NCI-H510A treated with DMSO at 0.1 percent for 48 hours (cell line): Measurements from ENCODE around the gene OR8B12.

Source experiments
- DNase-seq: peaks from one replicate; lab custom pipeline; 2025; lab: John Stamatoyannopoulos, UW

OR8B12 gene, protein sequence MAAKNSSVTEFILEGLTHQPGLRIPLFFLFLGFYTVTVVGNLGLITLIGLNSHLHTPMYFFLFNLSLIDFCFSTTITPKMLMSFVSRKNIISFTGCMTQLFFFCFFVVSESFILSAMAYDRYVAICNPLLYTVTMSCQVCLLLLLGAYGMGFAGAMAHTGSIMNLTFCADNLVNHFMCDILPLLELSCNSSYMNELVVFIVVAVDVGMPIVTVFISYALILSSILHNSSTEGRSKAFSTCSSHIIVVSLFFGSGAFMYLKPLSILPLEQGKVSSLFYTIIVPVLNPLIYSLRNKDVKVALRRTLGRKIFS

DNA sequence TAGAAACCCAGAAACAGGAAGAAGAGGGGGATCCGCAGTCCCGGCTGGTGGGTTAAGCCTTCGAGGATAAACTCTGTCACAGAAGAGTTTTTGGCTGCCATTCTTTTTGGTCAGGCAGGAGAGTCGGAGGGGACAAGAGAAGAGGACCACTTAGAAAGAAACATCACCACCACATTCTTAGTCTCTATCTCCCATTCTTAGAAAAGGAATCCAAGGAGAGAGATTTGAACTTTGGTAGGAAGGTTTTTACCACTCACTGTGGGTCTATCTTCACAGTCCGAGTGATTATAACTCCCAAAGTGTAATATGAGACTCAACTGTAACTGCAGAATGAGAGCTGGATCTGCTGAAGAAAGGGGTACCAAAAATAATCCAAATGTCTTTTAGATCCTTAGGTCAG lies at the start of gene OR8B12:
TSS of gene OR8B12 (minus strand) at position 101 of the 400 bp plus-strand sequence. CDS start at position 101, 0 bp downstream.
- no peak for DNase-seq

DNA sequence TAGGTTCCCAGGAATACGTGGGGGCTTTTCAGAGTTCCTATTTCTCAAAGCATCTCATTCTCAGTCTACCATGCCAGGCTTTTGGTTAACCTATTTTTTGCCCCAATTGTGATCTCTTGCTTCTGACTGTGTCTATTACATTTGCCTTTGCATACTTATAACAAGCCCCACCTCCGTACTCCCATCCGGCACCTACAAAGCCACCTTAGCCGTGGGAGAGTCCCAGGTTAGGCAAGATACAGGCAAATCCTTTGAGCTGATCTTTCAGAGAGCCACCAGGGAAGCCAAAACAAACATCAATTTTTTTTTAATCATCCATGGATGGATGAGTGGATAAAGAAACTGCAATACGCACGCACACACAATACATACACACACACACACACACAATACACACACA lies 49.2 kb upstream of the OR8B12 start:
- no peak for DNase-seq

DNA sequence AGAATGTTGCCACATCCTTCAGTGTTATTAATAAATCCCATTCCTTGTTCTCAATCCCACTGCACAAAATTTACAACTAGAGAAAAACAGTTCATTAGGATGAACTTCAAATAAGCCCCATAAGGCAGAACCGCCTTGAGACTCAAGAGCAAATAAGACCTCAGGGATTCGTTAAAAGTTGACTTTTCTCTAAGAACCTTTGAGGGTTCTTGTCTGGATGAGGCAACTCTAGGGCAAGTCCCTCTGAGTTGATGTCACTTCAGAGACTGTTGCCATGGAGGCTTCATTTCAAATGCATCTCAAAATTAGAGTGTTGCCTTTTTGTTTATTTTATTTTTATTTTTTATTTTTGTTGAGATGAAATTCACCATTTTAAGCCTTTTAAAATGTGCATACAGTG lies 48.0 kb upstream of the OR8B12 start:
- no peak for DNase-seq

DNA sequence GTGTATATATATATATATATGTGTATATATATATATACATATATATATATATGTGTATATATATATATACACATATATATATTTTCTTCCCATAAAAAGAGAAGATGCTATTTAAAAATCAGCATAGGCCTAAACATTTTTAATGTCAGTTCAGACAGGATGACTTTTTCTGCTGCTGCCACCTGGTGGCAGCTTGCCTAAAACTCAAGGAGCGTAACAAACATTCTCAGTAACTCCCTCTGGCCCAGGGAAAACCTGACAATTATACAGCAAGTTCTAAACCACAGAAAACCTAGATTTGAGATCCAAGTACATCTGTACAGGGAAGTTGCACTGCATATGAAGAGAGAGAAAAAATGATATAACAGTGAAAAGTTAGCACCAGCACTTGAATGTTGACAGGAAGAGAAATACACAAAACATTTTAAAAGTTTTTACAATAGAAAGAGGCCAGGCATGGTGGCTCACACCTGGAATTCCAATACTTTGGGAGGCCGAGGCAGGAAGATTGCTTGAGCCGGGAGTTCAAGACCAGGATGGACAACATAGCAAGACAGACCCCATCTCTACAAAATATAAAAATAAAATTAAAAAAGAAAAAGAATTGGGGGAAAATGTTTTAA lies 42.9 kb upstream of the OR8B12 start:
- peak; percentile 20 for DNase-seq

DNA sequence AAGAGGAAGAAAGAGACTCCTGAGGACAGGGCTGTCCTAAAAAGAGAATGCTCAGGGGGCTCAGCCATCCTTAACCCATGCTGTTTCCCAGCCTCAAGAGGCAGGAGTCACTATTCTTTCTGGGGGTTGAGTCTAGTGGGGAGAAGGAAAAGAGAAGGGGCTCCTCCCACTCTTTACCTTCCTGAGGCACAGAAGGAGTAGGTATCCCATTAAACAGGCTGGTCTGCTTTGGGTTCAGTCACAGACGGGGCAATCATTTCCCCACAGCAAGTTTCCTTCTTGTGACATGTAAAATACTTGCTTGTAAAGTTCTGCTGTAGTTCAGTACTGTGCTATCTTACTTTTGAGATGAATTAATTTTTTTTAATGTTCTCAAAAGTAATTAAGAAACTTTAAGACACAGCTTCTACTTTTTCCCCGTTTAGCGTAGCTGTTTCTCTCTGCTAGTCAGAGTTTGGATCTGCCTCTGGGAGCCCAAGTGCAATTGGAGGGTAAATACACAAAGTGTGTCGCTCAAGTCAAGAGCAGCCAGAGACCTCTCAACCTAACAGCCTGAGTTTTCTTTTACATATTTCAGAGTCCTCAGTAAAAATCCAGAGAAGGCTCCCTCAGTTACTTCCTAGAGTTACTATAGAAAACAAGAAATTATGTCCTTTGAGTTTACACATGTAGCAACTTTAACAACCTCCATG lies 41.4 kb upstream of the OR8B12 start:
- no peak for DNase-seq

DNA sequence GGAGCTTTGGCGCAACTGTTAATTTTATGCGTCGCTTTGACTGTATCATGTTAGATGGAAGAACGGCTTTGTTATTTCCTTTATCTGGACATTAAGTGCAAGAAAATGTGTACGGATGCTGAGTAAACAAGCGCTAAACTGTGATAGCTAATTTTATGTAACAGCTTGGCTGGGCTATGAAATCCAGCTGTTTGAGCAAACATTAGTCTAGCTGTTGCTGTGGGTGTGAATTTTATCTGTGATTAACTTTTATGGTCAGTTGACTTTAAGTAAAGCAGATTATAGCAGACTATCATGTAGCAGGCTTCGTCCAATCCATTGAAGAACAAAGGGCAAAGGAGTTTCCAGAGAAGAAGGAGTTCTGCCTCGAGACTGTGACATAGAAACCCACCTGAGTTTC lies 40.3 kb upstream of the OR8B12 start:
- DNase-seq = no peak

DNA sequence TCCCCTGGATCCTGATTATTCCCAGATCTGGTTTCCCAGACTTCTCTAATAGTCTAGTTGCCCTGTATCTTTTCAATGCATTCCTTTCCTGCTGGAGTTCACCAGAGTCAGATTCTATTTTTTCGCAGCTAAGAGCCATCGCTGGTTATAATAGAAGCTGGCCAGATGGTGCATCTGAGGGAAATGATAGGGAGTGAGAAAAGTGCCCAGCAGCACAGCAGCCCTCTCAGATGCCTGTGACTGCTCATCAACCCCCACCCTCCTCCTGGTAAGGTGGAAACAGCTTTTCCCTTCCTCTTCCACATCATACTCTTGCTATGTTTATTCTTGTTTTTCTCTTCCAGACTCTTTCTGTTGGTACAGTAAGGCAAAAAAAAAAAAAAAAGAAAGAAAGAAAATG lies 39.1 kb upstream of the OR8B12 start:
- DNase-seq = no peak

DNA sequence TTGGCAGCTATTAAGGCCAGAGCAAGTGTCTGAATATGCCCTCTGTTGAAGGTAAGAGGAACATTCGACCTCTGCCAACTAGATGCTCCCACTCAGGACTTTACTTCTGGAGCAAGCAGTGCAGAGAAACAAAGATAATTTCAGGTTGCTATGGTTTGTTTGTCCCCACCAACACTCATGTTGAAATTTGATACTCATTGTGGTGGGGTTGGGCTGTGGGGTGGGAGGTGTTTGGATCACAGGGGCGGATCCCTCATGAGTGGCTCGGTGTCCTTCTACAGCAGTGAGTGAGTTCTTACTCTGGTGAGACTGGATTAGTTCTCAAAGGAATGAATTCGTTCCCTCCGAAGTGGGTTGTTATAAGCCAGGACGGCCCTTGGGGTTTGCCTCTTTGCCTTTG lies 38.4 kb upstream of the OR8B12 start:
- DNase-seq = no peak

DNA sequence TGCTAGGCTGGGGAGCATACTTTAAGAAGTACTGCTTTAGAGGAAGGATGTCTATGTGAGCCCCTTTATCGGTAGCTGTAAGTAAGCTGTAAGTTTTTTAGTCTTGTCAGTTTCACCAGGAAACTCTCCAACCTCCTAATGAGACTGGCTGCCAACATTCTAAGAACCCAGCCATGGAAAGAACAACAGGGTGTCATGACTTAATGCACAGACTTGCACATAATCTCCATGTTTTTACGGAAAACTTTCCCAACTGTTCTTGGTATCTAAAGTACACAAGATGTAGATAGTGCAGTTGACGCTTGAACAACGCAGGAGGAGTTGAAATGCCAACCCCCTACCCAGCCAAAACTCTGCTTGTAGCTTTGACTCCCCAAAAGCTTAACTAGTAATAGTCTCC lies 35.3 kb upstream of the OR8B12 start:
- DNase-seq = no peak

DNA sequence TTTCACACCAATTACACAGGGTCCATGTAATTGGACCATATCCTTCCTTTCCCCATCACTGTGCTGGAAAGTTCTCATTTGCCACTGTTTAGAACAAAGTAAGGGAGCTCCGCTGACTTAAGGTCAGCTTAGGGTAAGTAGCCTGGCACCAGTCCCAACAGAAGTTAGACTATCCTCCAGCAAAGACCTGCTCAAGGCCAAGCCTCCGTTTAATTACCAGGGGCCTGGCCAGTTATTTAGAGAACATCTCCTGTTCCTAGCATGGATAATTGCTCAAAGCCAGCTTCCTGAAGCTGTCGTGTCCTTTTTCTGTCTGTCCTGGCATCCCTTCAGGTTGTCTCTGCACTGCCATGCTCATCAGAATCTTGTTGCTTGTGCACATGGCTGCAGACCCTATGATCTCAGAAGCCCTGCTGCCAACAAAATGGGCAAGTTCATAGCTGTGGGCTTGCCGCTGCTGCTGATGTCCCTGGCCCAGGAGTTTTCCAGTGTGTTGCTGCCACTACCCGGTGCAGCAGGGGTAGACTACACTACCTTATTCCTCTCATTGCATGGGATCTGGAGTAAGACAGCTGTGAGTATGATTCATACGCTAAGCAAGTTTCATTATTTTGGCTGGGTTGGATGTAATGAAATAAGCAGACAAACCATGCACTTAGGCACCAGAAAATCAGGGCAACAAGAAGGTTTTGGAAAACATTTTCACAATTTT lies 34.4 kb upstream of the OR8B12 start:
- DNase-seq = no peak

DNA sequence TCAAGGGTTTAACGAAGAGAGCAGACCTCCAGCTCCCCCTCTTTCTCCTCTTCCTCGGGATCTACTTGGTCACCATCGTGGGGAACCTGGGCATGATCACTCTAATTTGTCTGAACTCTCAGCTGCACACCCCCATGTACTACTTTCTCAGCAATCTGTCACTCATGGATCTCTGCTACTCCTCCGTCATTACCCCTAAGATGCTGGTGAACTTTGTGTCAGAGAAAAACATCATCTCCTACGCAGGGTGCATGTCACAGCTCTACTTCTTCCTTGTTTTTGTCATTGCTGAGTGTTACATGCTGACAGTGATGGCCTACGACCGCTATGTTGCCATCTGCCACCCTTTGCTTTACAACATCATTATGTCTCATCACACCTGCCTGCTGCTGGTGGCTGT lies 26.7 kb upstream of the OR8B12 start:
- DNase-seq = no peak

DNA sequence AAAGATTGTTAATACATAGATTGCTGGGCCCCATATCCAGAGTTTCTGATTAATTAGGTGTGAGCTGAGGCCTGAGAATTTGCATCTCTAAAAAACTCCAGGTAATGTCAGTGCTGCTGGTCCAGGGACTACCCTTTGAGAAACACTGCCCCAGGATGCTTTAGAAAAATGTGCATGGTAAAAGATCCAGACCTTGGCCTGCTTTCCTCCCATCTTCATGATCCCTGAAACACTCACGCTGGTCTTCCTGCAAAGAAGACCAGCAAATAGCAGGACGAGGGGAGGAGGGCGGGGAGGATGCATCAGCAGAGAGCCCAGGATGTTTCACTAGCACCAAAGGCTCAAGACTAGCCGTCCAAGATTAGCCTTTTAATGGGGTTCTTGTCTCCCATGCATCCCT lies 26.2 kb upstream of the OR8B12 start, which contains the start of gene OR8A1:
TSS of gene OR8A1 (plus strand) at position 301 of the 400 bp plus-strand sequence. CDS start 123 bp downstream, outside the sequence.
- DNase-seq = no peak

DNA sequence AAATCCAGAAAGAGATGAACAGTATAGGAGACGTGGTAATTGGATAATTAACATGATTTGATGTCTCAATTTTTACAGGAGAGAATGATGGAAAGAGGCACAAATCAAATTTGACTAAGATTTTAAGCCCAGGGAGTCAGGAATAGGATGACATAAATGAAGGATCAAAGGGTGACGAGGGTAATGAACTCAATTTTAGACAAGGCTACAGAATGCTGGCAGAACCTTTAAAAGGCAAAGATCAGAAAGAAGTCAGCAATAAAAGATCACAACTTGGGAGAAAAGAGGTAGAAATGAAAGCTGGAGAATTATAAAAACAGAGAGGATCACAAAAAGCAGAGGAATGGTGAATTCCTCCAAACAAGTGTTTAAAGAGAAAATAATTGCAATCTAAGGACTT lies 13.4 kb upstream of the OR8B12 start:
- no peak for DNase-seq

DNA sequence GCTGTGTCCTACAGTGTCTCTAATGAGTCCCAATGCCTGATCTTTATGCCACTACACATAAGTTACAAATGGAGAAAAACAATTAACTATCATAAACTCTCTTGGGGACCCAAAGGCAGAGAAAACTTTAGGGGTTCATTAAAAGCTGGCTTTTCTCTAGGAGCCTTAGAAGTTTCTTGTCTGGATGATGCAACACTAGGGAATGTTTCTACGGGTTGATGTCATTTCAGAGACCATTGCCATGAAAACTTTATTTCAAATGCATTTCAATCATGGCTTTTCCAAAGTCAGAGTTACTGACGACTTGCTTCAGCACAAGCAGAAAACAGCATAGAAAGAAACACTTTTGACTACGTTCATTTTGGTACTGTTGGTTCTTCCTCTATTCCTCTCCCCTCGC lies 8.5 kb upstream of the OR8B12 start:
- DNase-seq = no peak

DNA sequence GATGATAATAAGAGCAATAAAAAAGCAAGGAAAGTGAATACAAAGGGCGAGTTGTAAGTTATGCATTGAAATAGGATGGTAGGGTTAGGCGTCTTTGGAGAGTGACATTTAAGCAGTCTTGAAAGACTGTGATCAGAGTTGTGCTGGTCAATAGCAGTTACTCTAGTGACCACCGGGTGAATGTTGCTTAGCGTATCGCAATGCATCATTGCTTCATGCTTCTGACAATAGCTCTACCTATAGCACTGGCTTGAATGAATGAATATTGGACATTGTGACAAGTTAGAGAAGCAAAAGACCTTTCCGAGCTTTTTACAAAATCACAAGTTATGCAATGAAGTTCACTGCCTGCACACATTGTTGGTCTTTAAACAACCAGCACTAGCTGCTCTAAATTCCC lies 7.7 kb upstream of the OR8B12 start:
- DNase-seq = no peak

DNA sequence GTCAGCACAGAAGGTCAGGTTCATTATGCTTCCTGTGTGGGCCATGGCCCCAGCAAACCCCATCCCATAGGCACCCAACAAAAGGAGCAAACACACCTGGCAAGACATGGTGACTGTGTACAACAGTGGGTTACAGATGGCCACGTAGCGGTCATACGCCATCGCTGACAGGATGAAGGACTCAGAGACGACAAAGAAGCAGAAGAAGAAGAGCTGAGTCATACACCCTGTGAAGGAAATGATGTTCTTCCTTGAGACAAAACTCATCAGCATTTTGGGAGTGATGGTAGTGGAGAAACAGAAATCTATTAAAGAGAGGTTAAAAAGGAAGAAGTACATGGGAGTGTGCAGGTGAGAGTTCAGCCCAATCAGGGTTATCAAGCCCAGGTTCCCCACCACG lies 309 bp downstream of the OR8B12 start:
- no peak for DNase-seq

DNA sequence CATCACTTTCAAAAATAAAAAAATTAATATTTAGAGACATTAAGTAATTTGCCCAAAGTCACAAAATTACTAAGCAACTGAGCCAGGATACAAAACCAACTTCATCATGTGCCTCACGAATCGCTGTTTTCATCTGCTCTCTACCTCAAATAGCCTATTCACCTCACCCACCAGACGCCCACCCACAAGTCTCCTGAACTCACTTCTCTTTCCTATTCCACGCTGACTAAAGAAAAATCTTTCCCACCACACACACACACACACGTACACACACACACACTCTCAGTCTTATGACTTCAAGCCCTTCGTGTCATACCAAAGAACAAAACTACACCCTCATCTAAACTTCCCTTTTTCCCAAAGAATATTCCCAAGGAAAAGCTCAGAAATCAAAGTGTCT lies 2.2 kb downstream of the OR8B12 start:
- no peak for DNase-seq

DNA sequence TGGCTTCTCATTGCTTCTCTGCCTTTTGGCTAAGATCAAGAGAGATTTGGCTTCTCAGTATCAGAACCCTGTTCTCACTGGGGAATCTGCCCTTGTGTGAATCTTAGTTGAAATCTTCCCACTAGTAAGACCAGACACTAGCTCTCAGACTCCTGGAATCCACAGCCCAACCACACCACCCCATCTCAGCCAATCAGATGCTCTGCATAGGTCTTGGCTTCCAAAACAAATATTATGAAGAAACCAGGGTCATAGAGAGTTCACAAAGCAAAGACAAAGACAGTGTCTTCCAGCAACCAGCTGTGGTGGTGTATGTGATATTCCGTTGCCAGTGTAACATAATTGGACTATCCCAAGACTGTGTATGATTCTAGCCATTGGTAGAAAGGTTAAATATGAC lies 5.4 kb downstream of the OR8B12 start:
- DNase-seq = no peak

DNA sequence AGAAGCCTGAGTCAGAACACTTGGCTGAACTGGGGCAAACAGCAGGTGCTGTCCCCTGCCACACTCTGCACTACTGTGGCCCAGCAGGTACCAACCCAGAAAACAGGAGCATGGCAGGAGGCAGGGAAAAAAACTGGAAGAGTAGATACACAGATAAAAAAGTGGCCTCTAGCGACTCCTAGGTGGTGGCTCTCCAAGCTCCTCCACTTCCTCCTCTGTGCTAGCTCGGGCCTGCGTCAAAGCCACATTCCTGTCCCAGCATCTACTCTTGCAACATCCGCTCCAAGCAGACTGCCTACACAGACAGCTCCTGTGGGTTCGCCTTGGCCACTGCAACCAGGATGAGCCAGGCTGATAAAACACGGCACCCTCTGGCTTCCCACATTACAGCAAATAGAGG lies 6.9 kb downstream of the OR8B12 start:
- no peak for DNase-seq

DNA sequence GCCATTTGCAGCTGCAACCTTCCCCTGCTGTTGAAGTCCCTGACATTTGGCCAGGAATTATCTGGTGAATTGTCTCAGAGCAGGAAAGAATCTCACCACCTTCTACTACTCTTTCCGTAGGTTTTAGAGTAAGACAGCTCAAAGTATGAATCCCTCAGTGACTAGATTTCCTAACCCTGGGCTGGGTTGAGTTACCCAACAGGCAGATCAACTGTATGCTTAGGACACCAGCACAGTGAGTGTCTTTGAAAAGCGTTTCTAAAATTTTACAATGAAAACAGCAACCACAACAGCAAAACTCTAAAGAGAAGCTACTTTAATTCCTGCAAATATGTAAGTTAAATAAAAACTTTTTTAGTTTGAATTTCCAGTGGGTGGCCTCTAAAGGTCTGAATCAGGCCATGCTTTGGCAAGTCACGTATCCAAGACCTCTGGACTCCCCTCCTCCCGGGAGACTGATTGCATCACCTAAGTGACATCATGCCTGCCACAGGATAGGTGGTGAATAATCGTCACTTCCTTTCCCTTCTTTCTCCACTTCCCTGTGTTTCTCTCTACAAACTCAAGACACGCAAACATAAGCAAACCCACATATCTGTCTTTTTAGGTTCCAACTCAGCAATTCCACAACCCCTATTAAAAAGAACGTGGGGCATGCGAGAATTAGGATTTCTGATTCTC lies 7.8 kb downstream of the OR8B12 start:
- no peak for DNase-seq

DNA sequence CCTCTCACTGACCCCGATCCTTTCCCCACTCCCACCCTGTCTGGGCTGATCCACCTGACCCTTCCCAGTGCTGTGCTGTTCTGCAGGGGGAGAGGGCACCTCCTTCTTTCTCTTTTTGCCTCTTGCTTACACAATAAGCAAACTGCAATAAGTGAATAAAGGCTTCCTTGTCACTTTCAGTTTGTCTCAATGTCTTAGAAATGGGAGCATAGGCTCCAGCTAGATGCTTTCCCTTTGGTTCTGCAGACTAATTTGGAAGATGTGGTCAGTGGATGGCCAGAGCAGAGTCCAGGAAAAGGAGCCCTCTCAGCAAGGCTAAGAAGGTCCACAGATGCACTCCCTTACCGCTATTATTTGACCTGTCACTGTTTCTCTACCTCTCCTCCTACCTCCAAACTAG lies 9.4 kb downstream of the OR8B12 start:
- DNase-seq = no peak

DNA sequence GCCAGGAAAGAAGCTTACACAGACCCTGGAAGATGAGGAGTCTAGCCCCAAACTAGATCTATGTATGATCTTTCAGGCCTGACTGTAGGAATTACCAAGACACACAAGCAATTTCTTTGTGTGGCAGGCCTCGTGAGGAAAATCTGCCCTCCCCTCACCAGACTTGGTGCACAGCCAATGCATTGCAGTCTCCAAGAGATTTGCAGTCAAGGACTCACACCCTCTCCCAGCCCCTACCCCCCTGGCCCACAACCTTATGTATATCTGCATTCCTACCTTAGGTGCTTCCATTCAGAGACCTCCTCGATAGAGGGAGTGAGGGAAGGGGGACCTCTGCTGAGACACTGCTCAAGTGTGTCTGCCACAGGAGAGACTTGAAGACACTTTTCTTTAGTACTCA lies 9.8 kb downstream of the OR8B12 start:
- DNase-seq = no peak
